Heart right ventricle (tissue), 16 donors: ENCODE measurements around the gene EIF1AX. TPM values are rescaled to one million over a fixed set of nuclear protein-coding genes. Genes with fewer than 3 reads are reported as not detected.
A peak's percentile ranks its signal among the peaks of the same experiment; 100 is the strongest.

Experiments used
- ATAC-seq, 8 donors: fragments of 200-7000 bp; cut with Tn5 transposase; one replicate each; pipeline ENCODE4 v1.9.1; 2020; ENCODE audit warnings: mild to moderate bottlenecking in 8 of 8, moderate library complexity in 8 of 8, moderate number of reproducible peaks in 1 of 8
- DNase-seq, 2 donors: peaks; one replicate each; pipeline ENCODE4 v3.0.0-alpha.2; 2020
- H3K27ac ChIP-seq, 10 donors: fragments of 200-600 bp; sonication (generic) in 2 of 10; one replicate each; pipeline versions ENCODE4 v1.5.0 to v1.8.0; 2020 to 2022; ENCODE audit warnings: mild to moderate bottlenecking in 3 of 10
- H3K27me3 ChIP-seq, 7 donors: fragments of 200-600 bp; one replicate each; pipeline ENCODE4 v1.8.0; 2021 to 2022; ENCODE audit warnings: mild to moderate bottlenecking in 2 of 7
- H3K36me3 ChIP-seq, 9 donors: fragments of 200-600 bp; sonication (generic) in 1 of 9; one replicate each; pipeline versions ENCODE4 v1.5.0 to v1.8.0; 2020 to 2022; ENCODE audit warnings: mild to moderate bottlenecking in 2 of 9
- H3K4me1 ChIP-seq, 9 donors: fragments of 200-600 bp; sonication (generic) in 1 of 9; one replicate each; pipeline versions ENCODE4 v1.5.0 to v1.8.0; 2020 to 2022; ENCODE audit warnings: mild to moderate bottlenecking in 4 of 9
- H3K4me3 ChIP-seq, 10 donors: fragments of 200-600 bp; sonication (generic) in 2 of 10; one replicate each; pipeline versions ENCODE4 v1.5.0 to v1.8.0; 2020 to 2022; ENCODE audit warnings: mild to moderate bottlenecking in 7 of 10, moderate library complexity in 2 of 10
- H3K9me3 ChIP-seq, 11 donors: fragments of 200-600 bp in 10 of 11; sonication (generic) in 2 of 11; one replicate each; pipeline versions ENCODE4 v1.5.0 to v1.8.0; 2013 to 2022; ENCODE audit warnings: mild to moderate bottlenecking in 2 of 11, control low read depth in 1 of 11, moderate library complexity in 1 of 11
- WGBS, 2 donors: extraction: QIAGEN DNeasy Blood & Tissue Kit; methylation state at CpG; one replicate each; pipeline ENCODE4 v1.1.7; 2013; ENCODE audit warnings: inconsistent platforms in 1 of 2; 5-methylcytosine and 5-hydroxymethylcytosine counted together
- intact Hi-C, 10 donors: fragments of 100-400 bp; cut with DNase I; formaldehyde crosslinking; loops; one replicate each; pipeline versions ENCODE4 v1.11.1 to v1.14.2; 2022
- polyA plus RNA-seq, 2 donors: library from polyadenylated mRNA; stranded (reverse); fragments of 200-250 nt; gene quantifications; one replicate each; pipeline ENCODE4 v1.2.3, GENCODE V29; 2013
- total RNA-seq, 10 donors: library from RNA; stranded (reverse); fragmentation: NEBNext Ultra II Directional in 3 of 10; extraction: Animal tissue kit (Norgen Biotek cat#: 25700) in 3 of 10; gene quantifications; one replicate each; pipeline versions ENCODE4 v1.2.1 to v1.2.4, GENCODE V29; 2021 to 2023
- TF ChIP-seq, protein P1 (sequence below), 9 donors: fragments of 200-600 bp; sonication (generic) in 2 of 9; IDR thresholded peaks; one replicate each; pipeline versions ENCODE4 v1.5.0 to v1.8.0; 2021 to 2022; ENCODE audit warnings: antibody characterized with exemption in 9 of 9, mild to moderate bottlenecking in 5 of 9, moderate library complexity in 1 of 9
- donor health status: Arrhythmogenic right ventricular cardiomyopathy.
- donor health status: ischemic (EF 13 %, LVEDD 7.1; RV severe dilation, severe dysfunction).
- donor health status: healthy with polysubstance abuse.
- donor health status: DM: no; HTN: yes; CAD: no.
- donor health status: DM: no; HTN: no; CAD: no.
- donor health status: ischemic (EF 25% LVEDD 6.9; RV normal size, moderate dysfunction).
- donor health status: ischemic (EF 25% LVEDD 5.7; RV mildly dilated, moderate dysfunction).
- donor health status: healthy.
- donor health status: DM: yes; HTN: yes; CAD: no.
- donor health status: Ischemic cardiomyopathy.
- donor health status: ischemic (EF 35%, LVEDD 5.7; RV mildly dilated, moderate dysfunction).
- donor health status: nonischemic (EF 11% LVEDD 7.7; RV severe dilation, severe dysfunction).
- donor health status: DM: yes; HTN: yes; CAD: no.
- donor health status: PGD.
- donor health status: ischemic (EF 29% LVEDD 5.4; RV normal size, mild dysfunction).
- donor health status: nonischemic (EF 23%, LVEDD 6.1; RV moderate dilation, normal function).

EIF1AX gene
- total and polyA plus RNA-seq, 12 donors = 17.8 to 107 (median 58.8) TPM

DNA sequence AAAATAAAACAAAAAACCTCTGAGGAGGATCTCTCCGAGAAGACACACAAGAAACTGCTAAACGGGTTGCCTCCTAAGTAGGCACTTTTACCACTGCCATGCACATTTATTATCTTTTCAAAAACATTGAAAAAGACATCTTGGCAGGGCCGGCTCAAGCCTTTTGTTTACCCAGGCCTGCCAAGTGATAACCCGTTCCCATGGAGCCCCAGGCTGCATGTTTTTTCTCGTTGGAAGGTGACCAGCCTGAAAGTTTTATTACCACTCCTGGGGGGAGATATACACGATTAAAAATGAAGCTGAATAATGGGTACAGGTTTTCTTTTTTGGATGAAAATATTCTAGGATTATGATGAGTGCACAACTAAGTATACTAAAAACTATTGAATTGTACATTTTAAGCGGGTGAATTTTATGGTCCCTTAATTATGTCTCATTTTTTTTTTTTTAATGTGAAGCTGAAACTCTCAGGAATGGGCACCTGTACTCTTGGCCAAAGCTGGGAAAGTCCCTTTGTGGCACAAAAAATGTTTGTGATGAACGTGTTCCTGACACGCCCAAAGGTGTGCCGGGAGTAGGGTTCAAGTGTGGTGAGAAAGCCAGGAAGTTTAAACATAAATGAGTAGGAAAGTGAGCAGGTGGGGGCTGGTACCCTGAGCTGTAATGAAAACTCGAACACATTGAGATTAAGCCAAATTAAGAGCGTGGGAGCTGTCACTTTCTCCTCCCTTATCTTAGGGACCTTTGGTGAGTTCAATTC, 23.4 kb downstream of the EIF1AX start:
- DNase-seq (no peak), ATAC-seq (no peak)
- WGBS, 2 donors = 38 to 40% methylated on average over 12 of the region's 12 CpGs
- peaks cover 0 to 6% (median 0%) of the 10 kb centered on the region in 9 donors for H3K4me1 ChIP-seq
- H3K36me3 ChIP-seq = no peaks in the 10 kb centered on the region
- intact Hi-C loops = no loop called here
- H3K4me3 ChIP-seq = no peak overlapping the region
- H3K27me3 ChIP-seq = peaks cover 0 to 59% (median 0%) of the 10 kb centered on the region in 7 donors
- no peaks in the 10 kb centered on the region for H3K9me3 ChIP-seq
- TF ChIP-seq, protein P1, sequence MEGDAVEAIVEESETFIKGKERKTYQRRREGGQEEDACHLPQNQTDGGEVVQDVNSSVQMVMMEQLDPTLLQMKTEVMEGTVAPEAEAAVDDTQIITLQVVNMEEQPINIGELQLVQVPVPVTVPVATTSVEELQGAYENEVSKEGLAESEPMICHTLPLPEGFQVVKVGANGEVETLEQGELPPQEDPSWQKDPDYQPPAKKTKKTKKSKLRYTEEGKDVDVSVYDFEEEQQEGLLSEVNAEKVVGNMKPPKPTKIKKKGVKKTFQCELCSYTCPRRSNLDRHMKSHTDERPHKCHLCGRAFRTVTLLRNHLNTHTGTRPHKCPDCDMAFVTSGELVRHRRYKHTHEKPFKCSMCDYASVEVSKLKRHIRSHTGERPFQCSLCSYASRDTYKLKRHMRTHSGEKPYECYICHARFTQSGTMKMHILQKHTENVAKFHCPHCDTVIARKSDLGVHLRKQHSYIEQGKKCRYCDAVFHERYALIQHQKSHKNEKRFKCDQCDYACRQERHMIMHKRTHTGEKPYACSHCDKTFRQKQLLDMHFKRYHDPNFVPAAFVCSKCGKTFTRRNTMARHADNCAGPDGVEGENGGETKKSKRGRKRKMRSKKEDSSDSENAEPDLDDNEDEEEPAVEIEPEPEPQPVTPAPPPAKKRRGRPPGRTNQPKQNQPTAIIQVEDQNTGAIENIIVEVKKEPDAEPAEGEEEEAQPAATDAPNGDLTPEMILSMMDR (IDR thresholded peaks at IDR 0.05) = no peak
- no peak overlapping the region for H3K27ac ChIP-seq

DNA sequence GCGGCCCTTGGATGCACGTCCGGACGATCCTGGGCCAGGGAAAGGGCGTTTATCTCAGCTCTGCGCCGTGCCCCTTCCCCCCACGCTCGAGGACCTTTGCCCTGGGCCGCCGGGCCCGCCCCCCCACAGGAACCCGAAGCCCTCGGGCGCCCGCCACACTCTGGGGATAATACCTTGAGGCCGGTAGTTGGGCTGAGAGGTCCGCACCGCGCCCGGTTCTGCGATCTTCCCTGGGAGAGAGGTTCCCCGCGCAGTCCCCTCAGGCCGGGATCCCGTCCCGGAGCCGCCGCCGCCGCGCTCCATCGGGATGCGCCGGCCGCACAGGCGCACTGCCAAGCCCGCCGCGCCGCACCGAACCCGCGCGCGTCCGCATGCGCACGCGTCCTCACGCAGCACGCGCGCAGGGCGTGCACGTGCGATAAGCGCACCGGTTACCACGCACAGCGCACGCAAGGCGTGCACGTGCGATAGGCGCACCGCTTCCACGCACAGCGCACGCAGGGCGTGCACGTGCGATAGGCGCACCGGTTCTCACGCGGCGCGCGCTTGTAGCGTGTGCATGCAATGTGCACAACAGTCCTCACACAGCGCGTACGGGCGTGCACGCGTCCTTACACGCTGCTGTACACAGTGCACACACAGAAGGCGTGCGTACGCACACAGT, 24.9 kb downstream of the EIF1AX start, which contains the start of gene MAP7D2:
MAP7D2 (minus strand) TSS at position 331 of the 664 bp plus-strand sequence; CDS start at position 303, 28 bp downstream.
- Histone ChIP-seq H3K4me1 (peaks cover 0 to 6% (median 0%) of the 10 kb centered on the region in 9 donors), H3K9me3 (no peaks in the 10 kb centered on the region), H3K36me3 (no peaks in the 10 kb centered on the region), H3K27ac (no peak within 1 kb of the TSS), H3K4me3 (peak within 1 kb of the TSS in 9 of 10 donors; percentile 7 to 39 (median 26)), H3K27me3 (peaks cover 0 to 59% (median 0%) of the 10 kb centered on the region in 7 donors)
- whole genome bisulfite sequencing, 2 donors = 13 to 15% methylated on average over 71 to 91 of the region's 91 CpGs
- ATAC-seq = peak in 3 of 8 donors; percentile 16 to 59 (median 25)
- no peak for DNase-seq
- TF ChIP-seq, protein P1 (IDR thresholded peaks at IDR 0.05) = no peak
- intact Hi-C loops = no loop called here

DNA sequence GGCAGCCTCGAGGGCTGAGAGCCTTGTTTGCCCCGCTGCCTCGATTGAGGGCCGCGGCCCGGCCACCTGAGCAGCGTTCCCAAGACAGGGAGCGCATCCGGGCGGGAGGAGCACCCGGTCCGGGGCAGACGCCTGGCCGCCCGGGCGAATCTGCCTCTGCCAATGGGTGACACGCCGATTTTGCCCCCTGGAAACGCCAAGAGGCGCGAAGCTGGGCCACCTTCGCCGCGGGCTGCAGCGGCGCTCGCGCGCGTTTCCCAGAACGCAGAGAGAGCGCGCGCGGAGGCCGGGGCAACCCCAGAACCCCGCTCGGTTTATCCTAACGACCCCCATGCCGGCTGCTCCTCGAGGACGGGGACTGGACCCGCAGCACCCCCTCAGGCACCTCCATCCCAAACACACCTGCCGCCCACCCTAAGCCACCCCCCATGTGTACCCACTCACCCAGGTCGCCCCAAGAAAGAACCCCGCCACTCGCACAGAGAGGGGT, 25.5 kb downstream of the EIF1AX start:
- TF ChIP-seq, protein P1 (IDR thresholded peaks at IDR 0.05) = no peak
- 6 to 9% methylated on average over 24 to 47 of the region's 47 CpGs for WGBS, 2 donors
- Histone ChIP-seq H3K9me3 (no peaks in the 10 kb centered on the region), H3K27ac (no peak overlapping the region), H3K27me3 (peaks cover 0 to 59% (median 0%) of the 10 kb centered on the region in 7 donors), H3K4me1 (peaks cover 0 to 6% (median 0%) of the 10 kb centered on the region in 9 donors), H3K36me3 (no peaks in the 10 kb centered on the region), H3K4me3 (peak overlapping the region in 9 of 10 donors; percentile 7 to 39 (median 26))
- no peak for DNase-seq
- ATAC-seq = peak in 1 of 8 donors; percentile 34
- intact Hi-C loops = no loop called here

DNA sequence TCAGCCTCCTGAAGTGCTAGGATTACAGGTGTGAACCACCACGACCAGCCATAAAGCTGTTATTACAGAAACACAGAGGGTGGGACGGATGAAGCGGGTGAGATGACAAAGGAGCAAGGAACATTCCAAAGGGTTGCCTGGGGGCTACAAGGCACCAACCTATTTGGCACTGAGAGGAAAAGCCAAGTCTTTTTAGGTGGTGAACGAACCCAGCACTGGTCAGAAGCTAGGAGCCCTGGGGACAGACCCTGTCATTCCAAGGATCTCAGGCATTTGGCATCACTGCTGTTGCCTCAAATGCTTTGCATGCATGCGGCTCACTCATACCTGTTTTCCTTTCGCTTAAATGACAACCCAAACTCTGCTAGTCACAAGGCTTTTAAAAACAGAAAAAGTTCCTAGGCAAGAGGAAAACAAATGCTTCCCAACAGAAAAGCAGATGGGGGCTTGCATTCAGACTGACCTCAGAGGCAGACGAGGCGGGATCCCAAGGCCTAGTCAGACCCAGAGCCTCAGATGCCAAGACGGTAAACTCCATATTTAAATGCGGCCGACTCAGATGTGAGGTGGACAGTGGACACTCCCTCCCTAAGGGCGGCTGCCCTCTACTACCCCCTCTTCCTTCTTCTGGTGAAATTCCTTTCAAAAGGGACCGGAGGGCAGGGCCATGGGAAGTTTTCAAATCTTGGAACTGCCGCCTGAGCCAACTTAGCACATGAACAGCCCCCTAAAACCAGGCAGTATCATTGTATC, 29.4 kb downstream of the EIF1AX start:
- peaks cover 0 to 61% (median 0%) of the 10 kb centered on the region in 7 donors for H3K27me3 ChIP-seq
- intact Hi-C loops = no loop called here
- TF ChIP-seq, protein P1 (IDR thresholded peaks at IDR 0.05) = no peak
- no peaks in the 10 kb centered on the region for H3K9me3 ChIP-seq
- ATAC-seq (no peak), DNase-seq (no peak)
- H3K36me3 ChIP-seq = no peaks in the 10 kb centered on the region
- 90 to 94% methylated on average over 14 of the region's 14 CpGs for WGBS, 2 donors
- H3K27ac ChIP-seq = no peak overlapping the region
- H3K4me3 ChIP-seq = no peak overlapping the region
- H3K4me1 ChIP-seq = peaks cover 0 to 6% (median 0%) of the 10 kb centered on the region in 9 donors
